Measurements from ENCODE around the gene TMPRSS4. TPM values are rescaled to one million over a fixed set of nuclear protein-coding genes. Genes with fewer than 3 reads are reported as not detected.
A peak's percentile ranks its signal among the peaks of the same experiment; 100 is the strongest.

The TMPRSS4 gene
- total and polyA plus RNA-seq, 9 of the 15 experiments (the other 6 are each of a cell fraction or from before 2014, with no cell fraction given), result 4.0 to 10.0 (median 5.6) TPM

- no peak for TF ChIP-seq CREB3L1 (IDR thresholded peaks at IDR 0.05; ENCODE audit: borderline replicate concordance, low read depth)
- TF ChIP-seq HOMEZ (CRISPR knock-in tag; IDR thresholded peaks at IDR 0.05), result no peak
- peak; percentile 71 for TF ChIP-seq RAD51 (IDR thresholded peaks at IDR 0.05; ENCODE audit: borderline replicate concordance, low read depth)
- TF ChIP-seq POLR2A (conservative IDR thresholded peaks at IDR 0.05), result peak; percentile 58; the same call in 1 of the 2 replicates
- TF ChIP-seq CREB3 (tag; conservative IDR thresholded peaks at IDR 0.05; ENCODE audit: low read depth), result no peak
- no peak for TF ChIP-seq DIDO1 (tag; IDR thresholded peaks at IDR 0.05; ENCODE audit: low read depth)
- TF ChIP-seq NCOA2 (IDR thresholded peaks at IDR 0.05; ENCODE audit: partially characterized antibody in 2 of 2), result no peak
- no peak for TF ChIP-seq CBX5 (IDR thresholded peaks at IDR 0.05; ENCODE audit: borderline replicate concordance, low read depth)
- TF ChIP-seq MCM5 (IDR thresholded peaks at IDR 0.05; ENCODE audit: low read depth), result no peak
- TF ChIP-seq CEBPB (tag; IDR thresholded peaks at IDR 0.05), result no peak
- no peak for TF ChIP-seq SIRT6 (IDR thresholded peaks at IDR 0.05; ENCODE audit: low read depth, low read length)
- TF ChIP-seq ETV5 (CRISPR knock-in tag; IDR thresholded peaks at IDR 0.05; ENCODE audit: low read depth), result no peak
- no peak for TF ChIP-seq NR4A1 (CRISPR knock-in tag; IDR thresholded peaks at IDR 0.05)
- TF ChIP-seq NR4A1 (tag; IDR thresholded peaks at IDR 0.05), result peak; percentile 47; the same call in 1 of the 2 replicates
- TF ChIP-seq ZC3H11A (IDR thresholded peaks at IDR 0.05; ENCODE audit: low read depth, low read length), result no peak
- no peak for TF ChIP-seq ZBED1 (IDR thresholded peaks at IDR 0.05)
- TF ChIP-seq MBD1 (CRISPR knock-in tag; IDR thresholded peaks at IDR 0.05), result no peak
- TF ChIP-seq ATF2 (CRISPR knock-in tag; IDR thresholded peaks at IDR 0.05), result no peak
- TF ChIP-seq ZNF316 (IDR thresholded peaks at IDR 0.05), result peak; percentile 41; the same call in 1 of the 2 replicates
- no peak for TF ChIP-seq SNIP1 (IDR thresholded peaks at IDR 0.05; ENCODE audit: low read depth)
- TF ChIP-seq NCOA4 (IDR thresholded peaks at IDR 0.05; ENCODE audit: partially characterized antibody), result no peak
- no peak for TF ChIP-seq ZNF512 (tag; IDR thresholded peaks at IDR 0.05)
Observed at GRCh38 chr11:118102721-118103261, 25.9 kb downstream of the TMPRSS4 start (continued).
